GM21381 (cell line): ENCODE data around the gene TIPRL.
A peak's percentile ranks its signal among the peaks of the same experiment; 100 is the strongest.
"Not testable (repeated sequence)": the region's sequence is repeated elsewhere in the genome, so short reads cannot be mapped to it uniquely, and the experiment has no call there.

Experiments
- ATAC-seq: cut with Tn5 transposase; IDR thresholded peaks from one replicate; pipeline ENCODE4 v1.9.1; 2021; ENCODE audit warnings: mild to moderate bottlenecking, moderate library complexity; ENCODE audit not compliant: unreplicated experiment

The TIPRL gene

DNA sequence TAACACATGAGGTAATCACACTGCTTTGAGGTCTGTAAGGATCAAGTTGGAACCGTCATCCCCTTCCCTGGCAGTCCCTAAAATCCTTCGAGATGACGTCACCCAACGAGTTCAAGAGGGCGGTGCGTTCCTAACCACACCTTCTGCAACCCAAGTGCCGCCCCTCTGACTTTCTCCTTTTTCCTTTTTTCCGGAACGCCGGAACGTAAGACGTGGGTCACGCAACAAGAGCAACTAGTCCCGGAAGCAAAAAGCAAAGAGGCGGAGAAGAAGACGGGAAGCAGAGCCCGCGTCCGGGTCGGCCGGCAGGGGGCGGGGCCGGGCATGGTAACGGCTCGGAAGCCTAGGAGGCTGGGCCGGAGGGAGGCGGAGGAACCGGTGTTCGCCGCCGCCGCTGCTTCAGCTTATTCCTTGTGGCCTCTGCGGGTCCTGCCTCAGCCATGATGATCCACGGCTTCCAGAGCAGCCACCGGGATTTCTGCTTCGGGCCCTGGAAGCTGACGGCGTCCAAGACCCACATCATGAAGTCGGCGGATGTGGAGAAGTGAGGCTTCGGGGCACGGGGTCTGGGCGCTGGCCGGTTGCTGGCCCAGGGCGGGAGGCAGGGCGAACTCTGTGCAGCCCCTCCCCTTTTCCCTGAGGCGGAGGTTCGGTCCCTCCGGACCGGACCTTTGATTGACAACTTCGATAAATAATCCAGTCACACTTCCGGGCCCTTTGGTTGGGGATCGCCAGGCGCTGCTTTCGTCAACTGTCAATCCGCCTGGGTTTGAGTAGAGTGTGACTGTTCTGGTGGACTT is at the start of gene TIPRL:
Gene TIPRL (plus strand): TSS at position 325 of the 800 bp plus-strand sequence. CDS start 116 bp downstream, at position 441.
- peak; percentile 91 for ATAC-seq

DNA sequence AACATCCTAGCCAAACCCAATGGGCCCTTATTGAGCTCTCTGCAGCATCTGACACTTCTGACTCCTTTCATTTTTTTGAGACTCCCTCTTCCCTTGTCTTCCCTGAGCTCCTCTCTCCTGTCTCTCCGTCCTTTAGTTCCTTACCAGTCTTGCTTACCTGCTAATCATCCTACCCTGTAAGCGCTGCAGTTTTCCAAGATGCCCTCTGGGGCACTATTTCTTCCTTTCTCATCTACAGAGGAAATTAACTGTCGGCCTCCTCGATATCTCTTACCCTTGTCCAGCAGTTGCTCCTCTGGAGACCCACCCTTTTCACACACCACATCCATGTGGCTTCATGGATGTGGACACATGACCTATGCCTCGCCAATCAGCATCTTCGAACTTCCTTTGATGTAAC is 48.8 kb upstream of the TIPRL start:
- no peak for ATAC-seq

GRCh38 chr1:168134132-168134531 is 44.6 kb upstream of the TIPRL start:
- no peak for ATAC-seq

- no peak for ATAC-seq
Measured at GRCh38 chr1:168134642-168135041, 44.1 kb upstream of the TIPRL start.

- no peak for ATAC-seq
Measured at GRCh38 chr1:168135116-168135920, 43.4 kb upstream of the TIPRL start.

DNA sequence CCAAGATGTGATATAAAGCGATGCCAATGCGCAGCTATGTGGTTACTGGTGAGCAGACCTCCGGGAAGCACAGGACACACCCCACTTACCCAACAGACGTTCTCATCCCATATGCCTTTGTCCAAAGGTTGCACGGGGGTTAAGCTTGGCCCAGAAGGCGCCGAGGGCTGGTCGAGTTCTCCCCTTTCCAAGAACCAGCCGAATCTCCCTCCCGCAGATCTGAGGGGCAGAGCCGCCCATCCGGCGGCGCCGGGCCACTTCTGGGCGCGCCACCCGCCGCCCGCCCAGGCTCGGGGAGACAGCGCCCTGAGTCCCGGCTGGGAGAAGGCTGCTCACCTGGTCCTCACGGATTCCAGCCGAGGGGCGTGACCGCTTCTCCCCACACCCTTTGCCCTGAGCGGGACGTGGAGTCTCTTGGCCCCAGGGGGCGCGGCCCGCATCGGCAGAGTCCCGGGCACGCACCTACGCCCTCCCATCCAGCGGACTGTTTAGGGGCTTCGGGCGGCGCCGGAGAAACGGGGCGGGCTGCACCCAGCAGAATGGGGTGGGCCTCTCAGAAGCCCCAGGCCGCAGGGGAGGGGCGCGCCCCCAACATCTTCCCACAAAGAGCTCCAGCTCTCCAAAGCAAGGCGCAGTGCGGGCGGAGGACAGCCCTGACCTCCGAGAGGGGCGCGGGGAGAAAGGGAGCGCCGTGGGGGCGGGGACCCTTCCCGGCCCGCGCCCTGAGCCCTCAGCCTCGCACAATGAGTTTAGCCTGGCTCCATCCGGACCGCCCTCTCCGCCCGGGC is 42.6 kb upstream of the TIPRL start:
- ATAC-seq, result no peak

DNA sequence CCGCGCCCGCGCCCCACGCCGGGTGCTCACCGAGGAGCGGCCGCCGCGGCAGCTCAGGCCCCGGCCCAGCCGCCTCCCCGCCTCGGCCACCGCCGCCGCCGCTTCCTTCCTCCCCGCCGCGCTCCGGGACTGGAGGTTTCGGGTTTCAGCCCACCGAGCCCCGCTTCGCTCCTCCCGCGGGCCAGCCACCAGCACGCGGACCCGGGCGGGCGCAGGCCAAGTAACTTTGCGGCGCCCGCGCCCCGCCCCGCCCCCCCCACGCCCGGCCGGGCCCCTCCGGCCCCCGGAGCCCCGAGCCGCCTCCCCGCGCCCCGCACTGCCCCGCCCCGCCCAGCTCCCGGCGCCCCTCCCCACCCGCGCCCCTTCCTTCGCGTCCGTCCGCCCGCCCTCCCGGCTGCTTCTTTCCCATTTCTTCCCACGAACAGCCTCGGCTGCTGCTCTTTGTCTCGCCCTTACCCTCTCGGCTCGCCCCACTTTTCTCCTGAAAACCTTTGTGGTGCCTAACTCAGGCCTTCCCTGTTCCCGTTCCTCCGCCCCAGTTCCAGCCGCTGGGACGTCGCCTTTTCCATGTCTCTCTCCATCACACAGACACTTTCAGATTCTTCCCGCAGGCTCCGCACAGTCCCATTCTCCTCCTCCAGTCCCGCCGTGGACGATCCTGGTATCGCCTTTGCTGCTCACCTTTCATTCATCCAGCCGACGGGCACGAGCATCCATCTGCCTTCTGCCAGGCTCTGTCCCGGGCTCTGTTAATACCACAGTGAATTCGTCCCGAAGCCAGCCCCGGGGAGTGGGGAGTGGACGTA is 41.9 kb upstream of the TIPRL start, which contains the start of gene GPR161:
Gene GPR161 (minus strand): TSS at position 222 of the 806 bp plus-strand sequence. CDS start 32,080 bp downstream, outside the sequence.
- ATAC-seq, result no peak

GRCh38 chr1:168137515-168137821 is 41.3 kb upstream of the TIPRL start:
- ATAC-seq, result no peak

GRCh38 chr1:168138134-168138533 is 40.6 kb upstream of the TIPRL start:
- no peak for ATAC-seq

DNA sequence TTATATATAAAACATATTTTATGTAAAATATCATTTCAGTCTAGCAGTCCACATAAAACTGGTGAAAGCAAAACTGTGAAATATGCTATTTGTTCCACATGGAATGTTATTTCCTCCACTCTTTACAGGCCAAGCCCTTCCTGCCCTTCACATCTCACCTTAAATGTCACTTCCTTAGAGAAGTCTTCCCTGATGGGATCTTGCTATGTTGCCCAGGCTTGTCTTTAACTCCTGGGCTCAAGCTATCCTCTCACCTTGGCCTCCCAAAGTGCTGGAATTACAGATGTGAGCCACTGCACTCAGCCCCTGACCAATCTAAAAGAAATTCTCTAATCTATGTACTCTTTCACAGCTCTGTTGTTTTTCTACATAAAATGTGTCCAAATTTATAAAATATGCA is 39.7 kb upstream of the TIPRL start:
- no peak for ATAC-seq

- ATAC-seq, result no peak
Measured at GRCh38 chr1:168141871-168142385, 36.8 kb upstream of the TIPRL start.

GRCh38 chr1:168145184-168146159 is 33.3 kb upstream of the TIPRL start:
- peak; percentile 86 for ATAC-seq

DNA sequence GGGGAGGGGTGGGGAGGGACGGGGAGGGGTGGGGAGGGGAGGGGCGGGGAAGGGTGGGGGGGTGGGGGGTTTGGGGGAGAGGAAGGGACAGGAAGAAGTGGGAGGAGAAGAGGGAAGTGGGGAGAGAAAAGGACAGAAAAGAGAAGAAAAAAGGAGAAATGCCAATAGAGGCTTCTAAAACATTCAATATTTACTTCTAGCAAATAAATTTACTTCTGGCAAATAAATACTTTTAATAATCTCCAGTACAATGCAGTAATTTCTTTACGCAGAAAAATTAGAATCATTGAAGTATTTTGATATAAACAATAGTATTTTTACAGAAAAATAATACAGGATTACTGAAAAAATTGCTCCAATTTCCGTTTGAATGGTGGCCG is 32.6 kb upstream of the TIPRL start:
- no peak for ATAC-seq

DNA sequence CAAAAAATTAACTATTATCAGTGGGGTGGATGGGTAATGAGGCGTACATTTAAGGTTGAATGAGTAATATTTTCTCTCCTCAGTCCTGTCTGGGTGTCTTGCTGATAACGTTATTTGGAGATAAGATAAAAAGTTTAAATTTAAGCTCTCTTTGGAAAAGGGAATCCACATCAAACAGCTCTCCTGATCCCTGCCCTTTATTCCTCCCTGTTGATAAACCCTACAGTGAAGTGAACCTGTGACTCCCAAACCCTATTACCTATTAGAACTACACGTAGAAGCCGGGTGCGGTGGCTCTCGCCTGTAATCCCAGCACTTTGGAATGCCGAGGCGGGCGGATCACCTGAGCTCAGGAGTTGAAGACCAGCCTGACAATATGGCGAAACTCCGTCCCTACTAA is 32.1 kb upstream of the TIPRL start:
- no peak for ATAC-seq

DNA sequence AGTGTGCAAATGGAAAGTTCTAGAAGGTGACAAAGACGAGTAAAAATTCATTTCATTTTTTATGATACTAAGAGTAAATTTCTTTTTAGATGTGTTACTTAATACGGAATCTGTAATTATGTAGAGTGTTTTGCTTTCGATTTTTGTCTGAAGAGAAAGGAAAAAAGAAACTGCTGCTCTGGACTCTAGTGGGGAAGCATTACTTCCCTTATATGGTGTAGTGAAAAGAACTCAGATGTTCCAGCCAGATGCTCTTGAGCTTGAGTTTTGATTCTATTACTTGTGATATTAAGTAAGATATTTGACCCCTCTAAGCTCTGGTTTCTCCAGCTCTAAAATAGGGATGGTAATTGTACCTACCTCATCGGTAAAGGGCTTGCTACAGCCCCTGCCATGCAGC is 29.8 kb upstream of the TIPRL start:
- peak; percentile 72 for ATAC-seq

DNA sequence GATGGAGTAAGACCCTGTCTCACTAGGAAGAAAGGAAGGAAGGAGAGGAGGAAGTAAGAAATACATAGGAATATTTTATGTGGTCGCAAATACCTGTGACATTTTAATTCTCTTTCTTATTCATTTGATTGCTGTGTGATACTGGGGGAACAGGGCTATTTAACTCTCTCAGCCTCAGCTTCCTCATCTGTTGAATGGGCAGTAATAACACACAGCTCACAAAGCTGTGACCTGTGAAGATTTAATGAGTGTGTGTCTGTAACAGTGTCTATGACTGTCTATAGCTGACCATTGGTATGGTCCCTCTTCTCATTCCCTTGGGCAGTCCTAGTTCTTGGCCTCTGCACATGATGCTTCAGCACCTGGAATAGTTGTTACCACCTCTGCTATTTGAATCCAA is 28.5 kb upstream of the TIPRL start:
- no peak for ATAC-seq

DNA sequence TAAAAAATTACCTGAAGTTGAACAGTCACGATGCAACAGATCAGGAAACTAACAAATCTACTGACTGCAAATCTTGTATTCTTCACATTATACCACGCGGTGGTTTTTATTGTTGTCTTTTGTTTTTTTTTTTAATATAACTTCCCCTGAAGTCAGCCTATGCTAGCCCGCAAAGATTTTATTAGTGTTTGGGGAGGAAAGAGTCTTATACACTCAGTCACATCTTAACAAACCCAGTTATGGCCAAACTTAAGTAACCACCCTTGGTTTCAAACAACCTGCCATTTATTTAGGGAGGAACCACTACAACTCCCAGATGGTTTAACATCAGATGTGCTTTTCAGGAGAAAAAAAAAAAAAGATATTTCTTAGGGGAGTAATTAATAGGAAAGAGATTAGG is 26.8 kb upstream of the TIPRL start:
- no peak for ATAC-seq

DNA sequence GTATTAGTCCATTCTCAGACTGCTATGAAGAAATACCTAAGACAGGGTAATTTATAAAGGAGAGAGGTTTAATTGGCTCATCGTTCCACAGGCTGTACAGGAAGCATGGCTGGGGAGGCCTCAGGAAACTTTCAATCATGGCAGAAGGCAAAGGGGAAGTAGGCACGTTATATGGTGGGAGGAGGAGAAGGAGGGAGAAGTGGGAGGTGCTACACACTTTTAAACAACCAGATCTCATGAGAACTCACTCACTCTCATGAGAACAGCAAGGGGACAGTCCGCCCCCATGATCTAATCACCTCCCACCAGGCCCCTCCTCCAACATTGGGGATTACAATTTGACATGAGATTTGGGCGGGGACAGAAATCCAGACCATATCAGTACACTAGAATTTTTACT is 24.1 kb upstream of the TIPRL start:
- not testable (repeated sequence) for ATAC-seq

GRCh38 chr1:168155910-168156309 is 22.9 kb upstream of the TIPRL start:
- ATAC-seq, result no peak
